ENCODE measurements around the gene WARS2. TPM values are rescaled to one million over a fixed set of nuclear protein-coding genes. Genes with fewer than 3 reads are reported as not detected.

Gene WARS2
- total RNA-seq, 1 experiment from 2014 or later: 17.6 TPM

GRCh38 chr1:119015547-119015946 is 124.9 kb downstream of the WARS2 start:
- H3K79me2 ChIP-seq (ENCODE audit: low read depth): no peaks in the 10 kb centered on the region
- CTCF ChIA-PET: no interaction called here
- H3K9me2 ChIP-seq (ENCODE audit: insufficient read depth): no peaks in the 10 kb centered on the region; the same call in 1 of the 2 replicates
- POLR2A ChIA-PET (ENCODE audit: unreplicated experiment): no interaction called here
- TF ChIP-seq EZH2 (IDR thresholded peaks at IDR 0.05; ENCODE audit: low read depth): no peak
- TF ChIP-seq, protein P1, sequence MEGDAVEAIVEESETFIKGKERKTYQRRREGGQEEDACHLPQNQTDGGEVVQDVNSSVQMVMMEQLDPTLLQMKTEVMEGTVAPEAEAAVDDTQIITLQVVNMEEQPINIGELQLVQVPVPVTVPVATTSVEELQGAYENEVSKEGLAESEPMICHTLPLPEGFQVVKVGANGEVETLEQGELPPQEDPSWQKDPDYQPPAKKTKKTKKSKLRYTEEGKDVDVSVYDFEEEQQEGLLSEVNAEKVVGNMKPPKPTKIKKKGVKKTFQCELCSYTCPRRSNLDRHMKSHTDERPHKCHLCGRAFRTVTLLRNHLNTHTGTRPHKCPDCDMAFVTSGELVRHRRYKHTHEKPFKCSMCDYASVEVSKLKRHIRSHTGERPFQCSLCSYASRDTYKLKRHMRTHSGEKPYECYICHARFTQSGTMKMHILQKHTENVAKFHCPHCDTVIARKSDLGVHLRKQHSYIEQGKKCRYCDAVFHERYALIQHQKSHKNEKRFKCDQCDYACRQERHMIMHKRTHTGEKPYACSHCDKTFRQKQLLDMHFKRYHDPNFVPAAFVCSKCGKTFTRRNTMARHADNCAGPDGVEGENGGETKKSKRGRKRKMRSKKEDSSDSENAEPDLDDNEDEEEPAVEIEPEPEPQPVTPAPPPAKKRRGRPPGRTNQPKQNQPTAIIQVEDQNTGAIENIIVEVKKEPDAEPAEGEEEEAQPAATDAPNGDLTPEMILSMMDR (conservative IDR thresholded peaks at IDR 0.05): no peak
- no peaks in the 10 kb centered on the region for H3K27me3 ChIP-seq (ENCODE audit: insufficient read depth, low read depth)
- no peak overlapping the region for H3K4me2 ChIP-seq
- H3K4me3 ChIP-seq: no peak overlapping the region
- H3K9me3 ChIP-seq (ENCODE audit: insufficient read depth, low read depth): no peaks in the 10 kb centered on the region
- H3F3A ChIP-seq (ENCODE audit: insufficient read depth, low read depth): no peaks in the 10 kb centered on the region
- no peak overlapping the region for H2AFZ ChIP-seq
- no peak for DNase-seq
- no peak overlapping the region for H3K27ac ChIP-seq
- no peaks in the 10 kb centered on the region for H3K4me1 ChIP-seq (replicated peaks; ENCODE audit: insufficient read depth)
- H4K20me1 ChIP-seq (ENCODE audit: insufficient read depth): no peaks in the 10 kb centered on the region
- intact Hi-C loops (cut with micrococcal nuclease; ENCODE audit: unreplicated experiment): no loop called here
- no peaks in the 10 kb centered on the region for H3K36me3 ChIP-seq (ENCODE audit: low read depth)
- BruUV-seq (replicated peaks): no TSS peak

- Histone ChIP-seq H3K79me2 (ENCODE audit: low read depth) (no peaks in the 10 kb centered on the region), H3K36me3 (ENCODE audit: low read depth) (no peaks in the 10 kb centered on the region), H2AFZ (no peak overlapping the region), H3K4me1 (replicated peaks; ENCODE audit: insufficient read depth) (no peaks in the 10 kb centered on the region), H4K20me1 (ENCODE audit: insufficient read depth) (no peaks in the 10 kb centered on the region), H3F3A (ENCODE audit: insufficient read depth, low read depth) (no peaks in the 10 kb centered on the region), H3K9me3 (ENCODE audit: insufficient read depth, low read depth) (no peaks in the 10 kb centered on the region), H3K4me3 (no peak overlapping the region), H3K4me2 (no peak overlapping the region), H3K27ac (no peak overlapping the region), H3K27me3 (ENCODE audit: insufficient read depth, low read depth) (no peaks in the 10 kb centered on the region), H3K9me2 (ENCODE audit: insufficient read depth) (no peaks in the 10 kb centered on the region)
- TF ChIP-seq EZH2 (IDR thresholded peaks at IDR 0.05; ENCODE audit: low read depth): no peak
- TF ChIP-seq, protein P1 (conservative IDR thresholded peaks at IDR 0.05): no peak
- no TSS peak for BruUV-seq (replicated peaks)
- ChIA-PET POLR2A (ENCODE audit: unreplicated experiment) (no interaction called here), CTCF (no interaction called here)
- peak in 1 of 2 experiments; percentile 45 for DNase-seq
- intact Hi-C loops (cut with micrococcal nuclease; ENCODE audit: unreplicated experiment): no loop called here
Measured at GRCh38 chr1:119012383-119012782, 128.1 kb downstream of the WARS2 start.

GRCh38 chr1:119011706-119012105 is 128.7 kb downstream of the WARS2 start:
- TF ChIP-seq EZH2 (IDR thresholded peaks at IDR 0.05; ENCODE audit: low read depth): no peak
- TF ChIP-seq, protein P1 (conservative IDR thresholded peaks at IDR 0.05): no peak
- no peaks in the 10 kb centered on the region for H3K36me3 ChIP-seq (ENCODE audit: low read depth)
- no peaks in the 10 kb centered on the region for H3K27me3 ChIP-seq (ENCODE audit: insufficient read depth, low read depth)
- H3K79me2 ChIP-seq (ENCODE audit: low read depth): no peaks in the 10 kb centered on the region
- H2AFZ ChIP-seq: no peak overlapping the region
- BruUV-seq (replicated peaks): no TSS peak
- no peaks in the 10 kb centered on the region for H3K4me1 ChIP-seq (replicated peaks; ENCODE audit: insufficient read depth)
- H3K4me3 ChIP-seq: no peak overlapping the region
- ChIA-PET CTCF (no interaction called here), POLR2A (ENCODE audit: unreplicated experiment) (no interaction called here)
- no peak overlapping the region for H3K27ac ChIP-seq
- intact Hi-C loops (cut with micrococcal nuclease; ENCODE audit: unreplicated experiment): no loop called here
- no peak for DNase-seq
- no peaks in the 10 kb centered on the region for H4K20me1 ChIP-seq (ENCODE audit: insufficient read depth)
- no peak overlapping the region for H3K4me2 ChIP-seq
- no peaks in the 10 kb centered on the region for H3K9me2 ChIP-seq (ENCODE audit: insufficient read depth)
- no peaks in the 10 kb centered on the region for H3F3A ChIP-seq (ENCODE audit: insufficient read depth, low read depth)
- H3K9me3 ChIP-seq (ENCODE audit: insufficient read depth, low read depth): no peaks in the 10 kb centered on the region

All from PC-9 (cell line).